Activated CD4-positive, alpha-beta T cell treated with anti-CD3 and anti-CD28 coated beads, Interleukin-2, amount 50 U/mL, for 16 hours (primary cell): ENCODE results near the gene MAFF.
A peak's percentile ranks its signal among the peaks of the same experiment; 100 is the strongest.
"Not testable (repeated sequence)": the region's sequence is repeated elsewhere in the genome, so short reads cannot be mapped to it uniquely, and the experiment has no call there.

ENCODE experiments used
- DNase-seq: peaks from one replicate; pipeline ENCODE4 v3.0.0-alpha.2; 2020

The MAFF gene

GRCh38 chr22:38177926-38178604 lies 23.7 kb upstream of the MAFF start:
- peak; percentile 18 for DNase-seq

GRCh38 chr22:38178605-38178937 lies 23.2 kb upstream of the MAFF start:
- not testable (repeated sequence) for DNase-seq

GRCh38 chr22:38180841-38181452 lies 20.8 kb upstream of the MAFF start:
- DNase-seq, result peak; percentile 55

GRCh38 chr22:38181453-38182200 lies 20.2 kb upstream of the MAFF start, which contains the start of gene PLA2G6:
PLA2G6 (minus strand) TSS chr22:38181830; CDS start chr22:38169426, 12,404 bp downstream.
- peak; percentile 100 for DNase-seq

GRCh38 chr22:38184788-38185187 lies 17.0 kb upstream of the MAFF start:
- DNase-seq, result no peak

- DNase-seq, result no peak
These were observed 15.4 kb upstream of the MAFF start for GRCh38 chr22:38186429-38186828.

- DNase-seq, result no peak
These were observed 14.2 kb upstream of the MAFF start for GRCh38 chr22:38187413-38188212.

GRCh38 chr22:38189104-38189503 lies 12.7 kb upstream of the MAFF start:
- DNase-seq, result no peak

GRCh38 chr22:38190581-38190980 lies 11.2 kb upstream of the MAFF start:
- no peak for DNase-seq

- no peak for DNase-seq
These were observed 10.7 kb upstream of the MAFF start for GRCh38 chr22:38191055-38191454.

- no peak for DNase-seq
These were observed 9.9 kb upstream of the MAFF start for GRCh38 chr22:38191731-38192474.

GRCh38 chr22:38192475-38192863 lies 9.3 kb upstream of the MAFF start:
- no peak for DNase-seq

GRCh38 chr22:38193580-38193979 lies 8.2 kb upstream of the MAFF start:
- no peak for DNase-seq

GRCh38 chr22:38196791-38197419 lies 4.9 kb upstream of the MAFF start:
- no peak for DNase-seq

- DNase-seq, result no peak
These were observed 1.8 kb upstream of the MAFF start for GRCh38 chr22:38199826-38200559.

GRCh38 chr22:38201371-38201710 lies 453 bp upstream of the MAFF start:
- no peak for DNase-seq

GRCh38 chr22:38202437-38203089 lies 769 bp downstream of the MAFF start:
- peak; percentile 57 for DNase-seq

- DNase-seq, result no peak
These were observed 1.5 kb downstream of the MAFF start for GRCh38 chr22:38203090-38203810.

GRCh38 chr22:38203855-38204514 lies 2.2 kb downstream of the MAFF start:
- no peak for DNase-seq

GRCh38 chr22:38204784-38205183 lies 3.0 kb downstream of the MAFF start:
- no peak for DNase-seq
